ENCODE results near the gene CGNL1. TPM values are rescaled to one million over a fixed set of nuclear protein-coding genes. Genes with fewer than 3 reads are reported as not detected.

Gene CGNL1
- total RNA-seq = not detected

- DNase-seq = no peak
Measured at GRCh38 chr15:57375827-57376695, at the start of gene CGNL1. Gene CGNL1 (plus strand): TSS chr15:57376505. CDS start chr15:57438000, 61,495 bp downstream.

- no peak for DNase-seq
Measured at GRCh38 chr15:57327985-57328471, 48.3 kb upstream of the CGNL1 start.

- no peak for DNase-seq
Measured at GRCh38 chr15:57328479-57328878, 47.8 kb upstream of the CGNL1 start.

- no peak for DNase-seq
Measured at GRCh38 chr15:57328897-57329296, 47.4 kb upstream of the CGNL1 start.

GRCh38 chr15:57329582-57330367 lies 46.5 kb upstream of the CGNL1 start:
- no peak for DNase-seq

- no peak for DNase-seq
Measured at GRCh38 chr15:57330619-57331340, 45.5 kb upstream of the CGNL1 start.

- no peak for DNase-seq
Measured at GRCh38 chr15:57332326-57332725, 44.0 kb upstream of the CGNL1 start.

GRCh38 chr15:57333487-57333886 lies 42.8 kb upstream of the CGNL1 start:
- no peak for DNase-seq

- no peak for DNase-seq
Measured at GRCh38 chr15:57334257-57334656, 42.0 kb upstream of the CGNL1 start.

GRCh38 chr15:57335293-57335715 lies 41.0 kb upstream of the CGNL1 start:
- DNase-seq = no peak

GRCh38 chr15:57335719-57336118 lies 40.6 kb upstream of the CGNL1 start:
- no peak for DNase-seq

- no peak for DNase-seq
Measured at GRCh38 chr15:57337868-57338411, 38.4 kb upstream of the CGNL1 start.

GRCh38 chr15:57339321-57339720 lies 37.0 kb upstream of the CGNL1 start:
- DNase-seq = no peak

GRCh38 chr15:57340682-57341259 lies 35.5 kb upstream of the CGNL1 start:
- DNase-seq = no peak

GRCh38 chr15:57343048-57343447 lies 33.3 kb upstream of the CGNL1 start:
- no peak for DNase-seq

GRCh38 chr15:57343498-57343897 lies 32.8 kb upstream of the CGNL1 start:
- DNase-seq = no peak

GRCh38 chr15:57344282-57344681 lies 32.0 kb upstream of the CGNL1 start:
- DNase-seq = no peak

- no peak for DNase-seq
Measured at GRCh38 chr15:57345584-57345983, 30.7 kb upstream of the CGNL1 start.

GRCh38 chr15:57348081-57348480 lies 28.2 kb upstream of the CGNL1 start:
- DNase-seq = no peak

- DNase-seq = no peak
Measured at GRCh38 chr15:57352535-57353316, 23.6 kb upstream of the CGNL1 start.

- DNase-seq = no peak
Measured at GRCh38 chr15:57353317-57353804, 22.9 kb upstream of the CGNL1 start.
